Activated naive CD8-positive, alpha-beta T cell treated with anti-CD3 and anti-CD28 coated beads, Interleukin-2, amount 50 U/mL, for 24 hours (primary cell): Measurements from ENCODE around the gene FAM124A.
A peak's percentile ranks its signal among the peaks of the same experiment; 100 is the strongest.

Experiments
- ATAC-seq: fragments of 150-1000 bp; cut with Tn5 transposase; one replicate; pipeline ENCODE4 v1.10.0; 2021
- DNase-seq: peaks from one replicate; pipeline ENCODE4 v3.0.0; 2021
- H3K27ac Mint-ChIP-seq: one replicate; pipeline ENCODE4 v1.8.0; 2021; ENCODE audit warnings: mild to moderate bottlenecking, mixed read lengths
- H3K27me3 Mint-ChIP-seq: one replicate; pipeline ENCODE4 v1.8.0; 2021; ENCODE audit warnings: mixed read lengths
- H3K36me3 Mint-ChIP-seq: one replicate; pipeline ENCODE4 v1.8.0; 2021; ENCODE audit warnings: low read depth, mixed read lengths
- H3K4me1 Mint-ChIP-seq: one replicate; pipeline ENCODE4 v1.8.0; 2021; ENCODE audit warnings: mixed read lengths
- H3K4me3 Mint-ChIP-seq: one replicate; pipeline ENCODE4 v1.8.0; 2021; ENCODE audit warnings: mild to moderate bottlenecking, moderate library complexity, mixed read lengths
- H3K9me3 Mint-ChIP-seq: one replicate; pipeline ENCODE4 v1.8.0; 2021; ENCODE audit warnings: mixed read lengths

FAM124A gene

DNA sequence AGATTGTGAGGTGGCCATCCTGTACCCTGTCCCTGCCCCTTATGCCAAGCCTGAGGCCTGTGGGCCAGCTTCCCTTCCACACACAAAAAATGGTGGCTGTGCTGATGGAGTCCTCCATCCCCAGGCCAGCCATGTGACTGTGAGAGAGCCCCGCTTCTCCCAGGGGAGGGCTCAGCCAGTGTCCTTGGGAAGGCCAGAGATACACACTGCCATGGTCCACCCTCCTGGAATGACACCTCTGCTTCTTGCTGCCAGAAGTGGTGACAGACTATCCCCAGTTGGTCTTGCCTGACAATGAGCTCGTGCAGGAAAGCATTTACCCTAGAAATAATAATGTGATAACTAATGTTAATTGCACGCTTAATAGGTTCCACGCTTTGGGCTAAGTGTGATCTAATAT is 38.0 kb downstream of the FAM124A start:
- no peak for ATAC-seq
- DNase-seq = no peak
- Mint-ChIP-seq H3K27ac (no peak overlapping the region), H3K4me3 (no peak overlapping the region), H3K9me3 (no peaks in the 10 kb centered on the region), H3K36me3 (no peaks in the 10 kb centered on the region), H3K27me3 (no peaks in the 10 kb centered on the region), H3K4me1 (no peaks in the 10 kb centered on the region)

DNA sequence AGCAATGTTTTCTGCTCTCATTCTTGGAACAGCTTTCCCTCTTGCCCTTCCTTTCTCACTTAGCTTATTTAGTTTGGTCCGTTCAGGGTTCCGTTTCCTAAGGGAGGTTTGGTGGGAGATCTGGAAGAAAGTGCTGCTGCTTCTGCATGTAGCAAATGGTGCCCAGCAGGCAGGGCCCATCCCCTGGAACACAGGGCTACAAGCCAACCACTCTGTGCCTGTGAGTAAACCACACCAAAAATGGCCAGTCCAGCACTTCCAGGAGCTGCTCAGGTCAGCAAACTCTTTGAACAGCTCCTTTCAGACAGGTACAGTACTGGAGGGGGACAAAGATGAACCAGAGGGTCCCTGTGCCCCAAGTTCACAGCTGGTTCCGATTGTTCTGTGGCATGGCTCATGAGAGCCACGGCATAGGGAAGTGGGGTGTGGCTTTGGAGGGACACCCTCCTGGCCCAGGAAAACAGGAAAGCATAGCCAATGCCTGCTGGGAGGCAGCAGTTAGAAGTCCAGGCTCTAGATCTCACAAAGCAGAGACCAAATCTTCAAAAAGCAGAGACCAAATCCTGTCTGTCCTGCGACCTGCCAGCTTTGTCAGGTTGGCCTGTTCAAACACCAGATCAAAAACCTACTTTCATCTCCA is 39.5 kb downstream of the FAM124A start:
- no peak for ATAC-seq
- DNase-seq = no peak
- Mint-ChIP-seq H3K9me3 (no peaks in the 10 kb centered on the region), H3K27ac (no peak overlapping the region), H3K27me3 (no peaks in the 10 kb centered on the region), H3K36me3 (no peaks in the 10 kb centered on the region), H3K4me3 (no peak overlapping the region), H3K4me1 (no peaks in the 10 kb centered on the region)

DNA sequence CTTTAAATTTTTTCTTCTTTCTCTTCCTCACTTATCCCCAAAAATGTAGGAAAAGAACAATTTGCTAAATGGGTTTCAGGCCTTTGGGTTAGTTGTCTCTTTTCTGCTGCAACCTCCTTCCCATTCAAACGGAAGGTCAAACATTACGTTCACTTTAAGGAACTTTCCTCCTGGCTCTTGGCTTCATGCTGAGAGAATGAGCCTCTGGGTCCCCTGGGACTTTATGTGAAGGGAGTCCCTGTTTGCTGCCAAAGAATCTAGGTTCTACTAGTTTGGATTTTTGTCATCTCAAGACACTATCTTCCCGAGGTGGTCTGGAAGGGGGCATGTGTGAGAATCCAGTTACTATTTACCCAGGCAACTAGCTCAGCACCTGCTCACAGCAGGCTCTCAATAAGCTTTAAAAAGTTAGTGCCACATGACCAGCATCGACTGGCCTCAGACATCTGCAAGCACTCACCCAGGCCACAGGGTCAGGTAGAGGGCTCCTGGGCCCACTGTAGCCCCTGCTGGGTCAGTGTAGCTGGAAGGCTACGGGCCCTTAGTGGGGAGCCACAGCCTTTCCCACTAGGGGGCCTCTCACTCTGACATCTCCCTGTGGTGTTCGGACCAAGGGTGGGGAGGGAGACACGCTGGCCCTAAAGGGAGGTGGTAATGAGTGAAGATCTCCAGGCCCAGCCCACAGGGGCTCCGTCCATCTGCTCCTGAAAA is 40.5 kb downstream of the FAM124A start:
- no peaks in the 10 kb centered on the region for H3K36me3 Mint-ChIP-seq
- ATAC-seq = no peak
- H3K4me1 Mint-ChIP-seq = no peaks in the 10 kb centered on the region
- no peaks in the 10 kb centered on the region for H3K27me3 Mint-ChIP-seq
- H3K27ac Mint-ChIP-seq = no peak overlapping the region
- no peak for DNase-seq
- no peaks in the 10 kb centered on the region for H3K9me3 Mint-ChIP-seq
- H3K4me3 Mint-ChIP-seq = no peak overlapping the region

DNA sequence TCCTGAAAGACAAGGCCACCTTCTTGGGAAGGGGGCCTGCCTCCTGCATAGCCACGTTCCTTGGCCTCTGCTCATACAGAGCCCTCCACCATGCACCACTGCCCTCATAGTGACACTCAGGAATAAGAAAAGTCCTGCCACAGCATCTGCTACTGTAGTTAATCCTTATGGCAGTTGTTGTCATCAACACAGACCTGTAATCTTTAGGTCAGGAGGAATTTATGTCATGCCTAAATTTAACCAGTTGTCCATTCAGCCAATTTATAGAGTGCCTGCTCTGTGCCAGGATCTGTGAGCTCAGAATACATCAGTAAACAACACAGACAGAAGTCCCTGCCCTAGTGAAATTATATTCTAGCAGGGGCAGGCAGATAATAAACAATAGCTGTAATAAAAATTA is 44.4 kb downstream of the FAM124A start:
- ATAC-seq (no peak), DNase-seq (no peak)
- no peaks in the 10 kb centered on the region for H3K9me3 Mint-ChIP-seq
- no peaks in the 10 kb centered on the region for H3K36me3 Mint-ChIP-seq
- no peak overlapping the region for H3K4me3 Mint-ChIP-seq
- H3K27ac Mint-ChIP-seq = no peak overlapping the region
- H3K4me1 Mint-ChIP-seq = no peaks in the 10 kb centered on the region
- H3K27me3 Mint-ChIP-seq = no peaks in the 10 kb centered on the region

DNA sequence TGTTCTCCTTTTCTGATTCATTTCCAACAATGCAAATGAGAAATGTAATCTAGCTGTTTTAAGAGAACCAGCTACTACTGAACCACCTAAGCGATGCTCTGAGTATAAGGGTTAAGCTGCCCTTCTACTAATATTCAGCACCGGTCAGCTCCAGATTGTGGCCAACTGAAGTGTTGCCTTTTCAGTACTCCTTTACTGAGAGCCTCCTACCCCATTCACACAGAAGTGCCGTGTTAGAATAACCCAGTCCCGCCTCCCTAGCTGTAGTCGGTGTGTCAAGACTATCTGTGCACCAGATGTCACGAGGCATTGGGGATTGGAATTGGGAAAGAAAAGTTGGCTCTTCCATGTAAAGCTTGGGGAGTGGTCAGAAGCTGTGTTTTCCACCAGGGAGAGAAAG is 45.4 kb downstream of the FAM124A start:
- Mint-ChIP-seq H3K9me3 (no peaks in the 10 kb centered on the region), H3K36me3 (no peaks in the 10 kb centered on the region), H3K4me1 (no peaks in the 10 kb centered on the region), H3K4me3 (no peak overlapping the region), H3K27ac (no peak overlapping the region), H3K27me3 (no peaks in the 10 kb centered on the region)
- DNase-seq = no peak
- no peak for ATAC-seq

DNA sequence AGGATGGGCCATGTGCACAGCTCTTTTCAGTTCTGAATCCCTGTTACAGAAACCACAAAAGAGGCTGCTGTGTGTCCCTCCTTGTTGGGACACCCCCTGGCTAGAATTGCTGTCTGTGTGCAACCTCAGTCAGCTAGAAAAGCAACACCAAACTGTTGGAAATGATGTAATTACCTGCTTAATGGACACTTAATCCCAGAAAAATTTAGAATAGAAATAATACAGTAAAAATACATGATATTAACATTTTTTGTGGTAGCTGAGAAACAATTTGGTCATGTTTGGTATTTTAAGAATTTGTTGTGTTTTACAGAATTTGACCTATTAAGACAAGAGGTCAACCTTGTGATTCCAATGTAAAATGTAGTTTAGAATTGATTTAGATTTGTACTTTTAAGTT is 46.8 kb downstream of the FAM124A start:
- Mint-ChIP-seq H3K27ac (no peak overlapping the region), H3K36me3 (no peaks in the 10 kb centered on the region), H3K9me3 (no peaks in the 10 kb centered on the region), H3K27me3 (no peaks in the 10 kb centered on the region), H3K4me3 (no peak overlapping the region), H3K4me1 (no peaks in the 10 kb centered on the region)
- ATAC-seq = no peak
- no peak for DNase-seq

DNA sequence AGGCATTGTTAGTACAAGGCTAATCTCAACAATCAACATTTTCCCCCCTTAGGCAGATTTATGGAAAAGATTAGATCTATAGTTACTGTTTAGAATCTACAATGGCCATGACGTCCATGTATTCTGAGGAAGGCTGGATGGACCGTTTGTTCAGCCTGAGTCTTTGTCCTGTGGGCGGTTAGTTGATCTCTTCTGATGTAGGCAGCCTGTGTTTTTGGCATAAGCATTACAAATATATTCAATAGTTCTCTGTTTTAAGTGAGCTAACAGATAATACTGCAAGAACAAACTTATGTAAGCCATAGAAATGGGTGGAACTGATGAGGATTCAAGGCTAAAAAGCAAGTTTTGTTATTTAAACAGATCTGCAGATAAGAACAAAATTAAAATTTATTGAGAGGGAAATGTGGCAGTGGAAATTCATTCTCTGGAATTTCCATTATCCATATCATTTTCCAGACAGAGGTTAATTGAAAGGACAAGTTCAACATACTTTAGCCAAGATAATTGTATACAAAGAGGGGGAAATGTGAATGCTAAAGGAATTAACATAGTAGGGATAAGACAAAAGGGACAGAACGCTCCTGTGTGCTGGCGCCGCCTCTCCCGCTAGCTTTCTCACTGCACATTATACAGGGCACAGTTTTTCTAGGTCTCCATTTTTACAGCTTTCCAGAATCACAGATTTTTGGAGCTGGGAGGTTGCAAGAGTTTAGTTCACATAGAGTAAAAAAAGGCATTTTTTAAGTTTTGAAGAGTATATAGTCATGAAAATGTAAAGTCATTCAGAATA is 48.6 kb downstream of the FAM124A start:
- no peak overlapping the region for H3K4me3 Mint-ChIP-seq
- ATAC-seq (no peak), DNase-seq (no peak)
- no peaks in the 10 kb centered on the region for H3K27me3 Mint-ChIP-seq
- no peaks in the 10 kb centered on the region for H3K9me3 Mint-ChIP-seq
- no peak overlapping the region for H3K27ac Mint-ChIP-seq
- no peaks in the 10 kb centered on the region for H3K4me1 Mint-ChIP-seq
- no peaks in the 10 kb centered on the region for H3K36me3 Mint-ChIP-seq

DNA sequence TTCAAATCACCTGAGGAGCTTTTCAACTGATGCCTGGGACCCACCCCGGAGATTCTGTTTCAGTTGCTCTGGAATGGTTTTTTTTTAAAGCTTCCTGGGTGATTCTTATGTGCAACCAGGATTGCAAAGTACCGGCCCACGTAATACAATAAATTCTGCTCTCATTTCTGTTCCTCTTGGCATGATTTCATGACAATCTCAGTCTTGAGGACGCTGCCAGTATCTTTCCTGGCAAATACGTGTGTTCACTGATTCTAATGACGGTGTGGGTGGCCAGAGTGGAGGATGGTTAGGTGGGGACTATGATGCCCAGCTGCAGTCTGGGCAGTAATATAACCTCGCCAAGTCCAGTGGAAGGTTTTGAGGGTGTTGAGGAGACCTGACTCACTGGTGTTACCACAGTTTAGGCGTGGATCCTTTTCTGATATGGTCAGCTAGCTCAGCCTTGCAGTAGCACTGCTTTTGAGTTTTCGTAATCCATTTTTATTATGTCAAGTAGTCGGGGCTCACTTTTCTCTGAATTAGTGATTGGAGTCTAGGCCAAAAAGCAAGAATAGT is 49.4 kb downstream of the FAM124A start:
- H3K4me3 Mint-ChIP-seq = no peak overlapping the region
- no peaks in the 10 kb centered on the region for H3K4me1 Mint-ChIP-seq
- DNase-seq (no peak), ATAC-seq (no peak)
- H3K36me3 Mint-ChIP-seq = no peaks in the 10 kb centered on the region
- H3K27me3 Mint-ChIP-seq = no peaks in the 10 kb centered on the region
- H3K27ac Mint-ChIP-seq = no peak overlapping the region
- no peaks in the 10 kb centered on the region for H3K9me3 Mint-ChIP-seq

DNA sequence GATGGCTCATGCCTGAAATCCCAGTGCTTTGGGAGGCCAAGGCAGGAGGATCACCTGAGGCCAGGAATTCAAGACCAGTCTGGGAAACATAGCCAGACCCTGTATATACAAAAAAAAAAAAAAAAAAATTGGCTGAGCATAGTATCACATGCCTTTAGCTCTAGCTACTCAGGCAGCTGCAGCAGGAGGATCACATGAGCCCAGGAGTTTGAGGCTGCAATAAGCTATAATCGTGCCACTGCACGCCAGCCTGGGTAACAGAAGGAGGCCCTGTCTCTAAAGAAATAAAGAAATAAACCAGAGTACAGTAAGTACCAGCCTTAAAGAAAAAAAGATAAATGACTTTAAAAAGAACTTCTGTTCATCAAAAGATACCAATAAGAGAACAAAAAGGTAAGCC is 52.9 kb downstream of the FAM124A start:
- Mint-ChIP-seq H3K4me1 (peaks cover 1% of the 10 kb centered on the region), H3K4me3 (no peak overlapping the region), H3K27me3 (no peaks in the 10 kb centered on the region), H3K9me3 (no peaks in the 10 kb centered on the region), H3K27ac (no peak overlapping the region), H3K36me3 (no peaks in the 10 kb centered on the region)
- DNase-seq (no peak), ATAC-seq (no peak)

DNA sequence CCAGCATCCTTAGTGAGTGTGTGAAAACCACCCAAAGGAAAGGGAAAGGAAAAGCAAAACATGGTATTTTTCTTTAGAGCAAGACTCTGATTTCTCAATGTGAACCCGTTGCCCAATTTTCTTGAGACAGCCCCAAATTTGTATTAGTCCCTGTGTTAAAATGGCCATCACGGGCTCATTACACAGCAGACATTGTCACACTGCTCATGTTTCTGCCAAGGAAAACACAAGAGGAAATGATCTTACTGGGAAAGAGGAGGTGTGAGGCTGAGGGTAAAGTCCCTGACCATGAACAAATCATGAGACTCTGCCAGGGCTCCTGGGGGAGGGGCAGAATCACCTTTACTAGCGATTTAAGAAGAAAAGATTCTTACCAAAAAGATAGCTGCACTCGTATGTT is 54.4 kb downstream of the FAM124A start:
- H3K27me3 Mint-ChIP-seq = no peaks in the 10 kb centered on the region
- ATAC-seq (no peak), DNase-seq (no peak)
- H3K4me1 Mint-ChIP-seq = peaks cover 1% of the 10 kb centered on the region
- no peaks in the 10 kb centered on the region for H3K9me3 Mint-ChIP-seq
- no peaks in the 10 kb centered on the region for H3K36me3 Mint-ChIP-seq
- no peak overlapping the region for H3K27ac Mint-ChIP-seq
- no peak overlapping the region for H3K4me3 Mint-ChIP-seq

DNA sequence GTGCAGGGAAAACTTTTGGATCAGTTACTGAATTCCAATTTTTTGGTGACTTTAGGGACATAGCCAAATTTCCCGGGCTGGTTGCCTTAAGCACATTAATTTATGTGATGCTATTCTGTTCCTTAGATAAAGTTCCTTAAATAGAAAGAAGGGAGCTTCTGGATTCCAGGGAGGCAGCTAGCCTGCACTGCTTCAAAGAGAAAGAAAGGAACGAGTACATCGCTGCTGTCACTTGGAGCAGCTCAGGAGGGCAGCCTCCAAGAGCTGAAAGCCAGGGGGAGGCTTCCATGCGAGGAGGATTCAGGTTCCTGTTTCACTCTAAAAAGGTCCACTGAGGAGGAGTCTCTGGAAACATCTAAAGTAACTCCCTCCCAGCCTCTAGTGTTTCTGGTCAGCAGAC is 55.7 kb downstream of the FAM124A start:
- Mint-ChIP-seq H3K27ac (no peak overlapping the region), H3K4me3 (no peak overlapping the region), H3K9me3 (no peaks in the 10 kb centered on the region), H3K36me3 (no peaks in the 10 kb centered on the region), H3K4me1 (peaks cover 1% of the 10 kb centered on the region), H3K27me3 (no peaks in the 10 kb centered on the region)
- no peak for ATAC-seq
- no peak for DNase-seq

DNA sequence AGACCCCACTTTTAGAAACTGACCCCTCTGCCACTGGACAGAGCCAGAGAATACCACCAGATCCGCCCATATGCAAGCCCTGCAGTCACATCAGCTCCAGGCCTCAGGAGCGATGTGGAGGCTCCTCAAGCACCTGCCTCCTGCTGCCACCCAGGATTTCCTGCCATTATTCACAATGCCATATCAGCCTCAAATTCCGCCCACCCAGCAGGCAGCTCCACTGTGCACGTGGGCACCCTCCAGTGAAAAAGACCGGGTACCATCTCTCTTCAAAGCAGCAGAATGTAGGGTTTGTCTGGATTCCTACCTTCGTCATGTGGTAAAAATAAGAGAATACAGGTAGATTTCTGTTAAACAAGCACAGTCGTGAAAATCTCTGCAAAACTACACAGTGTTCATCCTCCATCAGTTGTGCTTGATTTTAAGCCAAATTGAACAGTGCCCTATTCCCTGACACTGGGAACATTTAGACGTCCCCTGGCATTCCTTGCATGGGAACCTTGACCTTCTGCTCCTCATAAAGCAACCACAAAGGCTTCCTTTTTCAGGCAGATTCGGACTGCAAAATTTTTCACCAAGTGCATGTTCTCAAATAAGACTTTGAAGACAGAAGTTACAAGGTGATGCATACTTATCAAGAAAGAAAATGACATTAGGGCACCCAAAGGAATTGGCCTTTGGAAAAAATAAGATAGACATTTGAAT is 56.4 kb downstream of the FAM124A start:
- Mint-ChIP-seq H3K36me3 (no peaks in the 10 kb centered on the region), H3K4me3 (no peak overlapping the region), H3K27me3 (no peaks in the 10 kb centered on the region), H3K27ac (no peak overlapping the region), H3K9me3 (no peaks in the 10 kb centered on the region), H3K4me1 (peaks cover 1% of the 10 kb centered on the region)
- ATAC-seq (no peak), DNase-seq (no peak)

DNA sequence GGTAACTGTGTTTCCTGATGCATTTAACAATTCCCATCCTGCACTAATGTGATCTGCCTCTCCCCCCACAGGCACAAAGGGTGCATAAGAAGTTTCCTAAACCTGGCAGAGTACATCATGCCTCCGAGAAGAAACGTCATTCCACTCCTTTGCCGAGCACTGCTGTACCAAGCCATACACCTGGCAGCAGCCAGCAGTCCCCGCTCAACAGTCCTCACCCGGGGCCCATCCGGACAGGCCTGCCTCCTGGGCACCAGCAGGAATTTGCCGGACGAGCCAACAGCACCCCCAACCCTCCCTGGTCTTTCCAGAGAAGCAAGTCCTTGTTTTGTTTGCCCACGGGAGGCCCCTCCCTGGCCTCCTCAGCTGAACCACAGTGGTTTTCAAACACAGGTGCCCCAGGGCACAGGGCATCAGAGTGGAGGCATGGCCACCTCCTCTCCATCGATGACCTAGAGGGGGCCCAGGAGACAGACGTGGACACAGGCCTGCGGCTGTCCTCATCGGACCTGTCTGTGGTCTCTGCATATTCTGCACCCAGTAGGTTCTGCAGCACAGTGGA is 58.3 kb downstream of the FAM124A start:
- H3K27ac Mint-ChIP-seq = no peak overlapping the region
- no peak for DNase-seq
- ATAC-seq = peak; percentile 18
- H3K9me3 Mint-ChIP-seq = no peaks in the 10 kb centered on the region
- peaks cover 1% of the 10 kb centered on the region for H3K4me1 Mint-ChIP-seq
- no peaks in the 10 kb centered on the region for H3K36me3 Mint-ChIP-seq
- H3K4me3 Mint-ChIP-seq = no peak overlapping the region
- peaks cover 1% of the 10 kb centered on the region for H3K27me3 Mint-ChIP-seq

DNA sequence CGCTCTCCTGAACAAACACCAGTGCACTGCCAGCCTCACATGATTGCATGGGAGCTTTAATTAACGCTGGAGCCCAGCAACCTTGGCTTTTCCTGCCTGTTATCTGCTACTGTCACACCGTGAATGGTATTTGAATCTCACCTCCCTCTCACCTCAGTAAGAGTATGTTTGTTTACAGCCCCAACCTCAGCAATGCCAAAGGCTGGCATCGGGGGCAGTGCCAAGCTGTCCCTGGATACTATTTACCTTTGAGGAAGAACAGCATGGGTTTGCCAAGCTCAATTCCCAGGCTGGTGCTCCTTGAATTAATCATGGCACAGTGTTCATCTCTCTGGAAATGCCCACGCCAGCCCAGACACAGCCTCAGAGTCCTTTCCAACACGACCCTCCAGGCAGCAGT is 60.1 kb downstream of the FAM124A start:
- H3K27me3 Mint-ChIP-seq = peaks cover 1% of the 10 kb centered on the region
- no peaks in the 10 kb centered on the region for H3K4me1 Mint-ChIP-seq
- no peaks in the 10 kb centered on the region for H3K36me3 Mint-ChIP-seq
- H3K9me3 Mint-ChIP-seq = no peaks in the 10 kb centered on the region
- no peak overlapping the region for H3K4me3 Mint-ChIP-seq
- no peak for ATAC-seq
- no peak for DNase-seq
- no peak overlapping the region for H3K27ac Mint-ChIP-seq
